HG02973 (cell line): ENCODE data around the gene MOGAT1.
"Not testable (repeated sequence)": the region's sequence is repeated elsewhere in the genome, so short reads cannot be mapped to it uniquely, and the experiment has no call there.

Experiments
- ATAC-seq: cut with Tn5 transposase; IDR thresholded peaks from one replicate; pipeline ENCODE4 v1.9.1; 2021; ENCODE audit warnings: moderate library complexity; ENCODE audit not compliant: unreplicated experiment

The MOGAT1 gene

DNA sequence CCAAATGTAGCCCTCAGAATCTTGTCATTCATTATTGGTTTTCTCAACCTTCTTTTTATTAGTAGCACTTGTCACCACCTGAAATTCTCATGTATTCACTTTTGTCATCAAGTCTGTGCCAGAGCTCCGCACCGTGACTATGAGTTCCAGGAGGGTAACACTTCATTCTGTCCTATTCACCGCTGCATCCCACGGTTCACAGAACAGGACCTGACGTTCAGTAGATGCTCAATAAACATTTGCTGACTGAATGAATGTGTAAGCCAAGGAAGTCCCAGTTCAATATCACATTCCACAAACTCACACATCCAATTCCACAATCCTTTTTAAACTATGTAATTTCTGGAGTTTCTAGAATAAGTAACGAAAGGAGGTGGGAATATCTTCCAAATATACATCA, 65.5 kb downstream of the MOGAT1 start:
- ATAC-seq, result no peak

DNA sequence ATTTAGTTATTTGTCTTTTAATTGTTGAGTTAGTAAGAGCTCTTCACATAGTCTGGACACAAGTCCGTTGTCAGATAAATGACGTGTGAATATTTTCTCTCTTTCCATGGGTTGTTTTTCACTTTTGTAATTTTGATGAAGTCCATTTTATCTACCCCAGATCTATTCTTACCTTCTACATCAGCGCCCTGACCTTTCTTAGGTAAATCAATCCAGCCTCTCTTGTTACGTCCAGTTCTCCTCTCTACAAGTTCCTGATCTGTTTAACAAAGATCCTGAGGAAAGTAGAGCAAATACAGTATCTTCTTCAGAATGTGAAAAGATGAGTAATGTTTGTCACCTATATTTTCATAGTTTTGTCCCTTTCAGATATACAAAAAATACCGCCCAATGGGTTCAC, 66.9 kb downstream of the MOGAT1 start:
- ATAC-seq, result no peak

GRCh38 chr2:222738809-222739208, 67.4 kb downstream of the MOGAT1 start:
- no peak for ATAC-seq

GRCh38 chr2:222739939-222740338, 68.5 kb downstream of the MOGAT1 start:
- ATAC-seq, result no peak

- ATAC-seq, result no peak
Measured at GRCh38 chr2:222743251-222743812, 71.9 kb downstream of the MOGAT1 start.

DNA sequence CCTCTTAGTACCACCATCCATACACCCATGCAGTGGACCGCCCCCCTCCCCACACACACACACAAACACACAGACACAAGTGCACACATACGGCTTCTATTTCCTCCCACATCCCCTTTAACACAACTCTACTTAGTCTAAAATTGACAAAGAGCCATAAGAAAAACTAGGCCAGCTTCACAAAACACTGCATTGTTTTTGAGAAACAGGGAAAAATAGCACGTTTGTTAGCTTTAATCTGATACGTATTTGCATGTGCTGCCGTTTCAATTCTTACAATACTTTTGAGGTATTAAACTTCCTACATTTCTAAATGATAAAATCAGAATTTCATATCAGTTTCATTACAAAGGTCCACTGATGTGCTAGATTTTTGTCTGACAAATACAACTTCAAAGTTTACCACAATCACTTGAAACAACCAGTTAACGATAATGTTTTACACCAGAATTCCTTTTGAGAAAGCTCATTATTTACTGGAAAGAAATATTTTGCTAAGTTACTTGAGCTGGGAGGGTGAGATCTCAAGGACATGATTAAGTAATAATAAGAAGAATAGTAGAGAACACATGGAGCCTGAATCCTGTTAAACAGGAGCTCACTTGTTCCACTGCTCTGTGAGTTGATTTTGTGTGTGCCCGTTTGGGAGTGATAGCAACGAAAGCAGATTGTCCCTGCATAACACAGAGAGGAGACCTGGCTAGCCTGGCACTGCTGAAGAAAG, 74.5 kb downstream of the MOGAT1 start:
- no peak for ATAC-seq

DNA sequence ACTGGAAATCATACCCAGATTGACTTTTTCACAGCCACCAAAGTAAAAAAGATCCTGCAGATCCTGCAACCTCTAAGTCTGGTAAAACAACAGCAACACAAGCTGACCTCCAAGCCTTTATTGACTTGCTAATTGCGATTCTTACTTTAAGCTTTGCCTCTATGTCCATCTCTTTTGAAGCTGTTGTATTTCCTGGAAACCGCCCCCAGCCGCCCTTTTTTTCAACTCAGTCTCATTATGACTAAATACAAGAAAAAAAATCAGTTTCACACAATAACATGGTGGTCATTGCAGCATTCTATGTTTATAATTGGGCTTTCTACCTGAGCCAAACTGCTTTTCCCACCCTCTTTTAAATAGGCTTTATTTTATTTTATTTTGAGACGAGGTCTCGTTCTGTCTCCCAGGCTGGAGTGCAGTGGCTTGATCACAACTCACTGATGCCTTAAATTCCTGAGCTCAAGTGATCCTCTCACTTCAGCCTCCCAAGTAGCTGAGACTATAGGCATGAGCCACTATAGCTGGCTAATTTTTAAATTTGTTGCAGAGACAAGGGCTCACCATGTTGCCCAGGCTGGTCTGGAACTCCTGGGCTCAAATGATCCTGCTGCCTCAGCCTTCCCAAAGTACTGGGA, 76.2 kb downstream of the MOGAT1 start:
- peak; percentile 81 for ATAC-seq

DNA sequence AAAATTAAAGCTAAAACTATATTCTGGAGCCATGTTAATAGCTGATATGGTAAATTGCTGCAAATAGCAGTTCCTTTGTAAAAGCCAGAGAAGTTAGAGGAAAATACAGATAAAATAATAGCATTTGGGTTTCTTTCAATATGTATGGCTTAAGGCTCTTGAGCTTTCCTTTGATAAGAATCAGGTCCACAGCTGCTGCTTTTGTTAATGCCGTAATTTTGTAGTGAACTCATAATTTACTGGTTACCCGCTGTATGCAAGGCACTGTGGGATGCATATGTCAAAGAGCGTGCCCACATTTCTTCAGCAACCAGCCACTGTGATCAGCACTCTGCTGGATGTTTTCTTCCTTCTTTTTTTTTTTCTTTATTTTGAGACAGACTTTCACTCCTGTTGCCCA, 79.1 kb downstream of the MOGAT1 start:
- no peak for ATAC-seq

- ATAC-seq, result peak; percentile 42
Measured at GRCh38 chr2:222751238-222751637, 79.8 kb downstream of the MOGAT1 start.

GRCh38 chr2:222751821-222752719, 80.6 kb downstream of the MOGAT1 start:
- no peak for ATAC-seq

DNA sequence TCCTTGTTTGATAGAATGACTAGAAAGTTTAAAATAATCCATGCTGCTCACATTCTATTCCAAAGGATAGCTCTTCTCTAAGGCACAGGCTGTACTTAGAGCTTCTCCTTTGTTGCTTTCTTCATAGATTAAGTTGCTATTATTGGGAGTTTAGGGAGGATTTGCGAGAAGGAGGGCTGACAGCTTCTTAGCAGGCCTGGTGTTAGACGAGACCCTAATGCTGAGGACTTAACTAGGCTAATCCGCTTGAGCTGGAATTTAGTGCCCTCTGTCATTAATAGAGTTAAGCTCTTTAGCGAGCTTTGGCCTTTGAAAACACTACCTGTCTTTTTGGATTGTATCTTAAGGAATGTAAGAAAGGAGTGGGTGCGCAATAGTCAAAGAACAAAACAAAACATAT, 81.3 kb downstream of the MOGAT1 start:
- no peak for ATAC-seq

DNA sequence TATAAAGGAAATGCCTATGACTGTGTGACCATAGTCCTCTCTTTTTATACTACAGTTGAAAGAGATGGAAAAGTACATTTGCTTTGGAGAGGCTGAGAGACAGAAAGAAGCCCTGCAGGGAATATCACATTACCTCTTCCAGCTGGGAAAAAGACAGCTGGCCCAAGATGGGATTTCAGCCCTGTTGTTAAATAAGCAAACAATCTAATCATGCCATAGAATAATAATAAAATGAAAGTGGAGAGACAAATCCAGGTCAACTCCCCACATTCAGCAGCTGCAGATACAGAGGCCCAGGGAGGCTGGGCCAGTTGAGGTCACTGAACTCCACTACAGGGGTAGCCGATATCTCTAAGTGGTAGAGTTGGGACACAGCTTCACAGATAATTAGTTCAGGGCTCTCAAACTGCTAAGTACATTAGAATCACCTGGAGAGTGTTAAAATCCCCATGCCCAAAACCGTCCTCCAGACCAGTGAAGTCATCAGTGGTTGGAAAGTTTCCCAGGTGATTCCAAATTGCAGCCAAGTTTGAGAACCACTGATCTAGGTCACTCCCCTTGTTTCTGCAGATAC, 81.9 kb downstream of the MOGAT1 start:
- no peak for ATAC-seq

DNA sequence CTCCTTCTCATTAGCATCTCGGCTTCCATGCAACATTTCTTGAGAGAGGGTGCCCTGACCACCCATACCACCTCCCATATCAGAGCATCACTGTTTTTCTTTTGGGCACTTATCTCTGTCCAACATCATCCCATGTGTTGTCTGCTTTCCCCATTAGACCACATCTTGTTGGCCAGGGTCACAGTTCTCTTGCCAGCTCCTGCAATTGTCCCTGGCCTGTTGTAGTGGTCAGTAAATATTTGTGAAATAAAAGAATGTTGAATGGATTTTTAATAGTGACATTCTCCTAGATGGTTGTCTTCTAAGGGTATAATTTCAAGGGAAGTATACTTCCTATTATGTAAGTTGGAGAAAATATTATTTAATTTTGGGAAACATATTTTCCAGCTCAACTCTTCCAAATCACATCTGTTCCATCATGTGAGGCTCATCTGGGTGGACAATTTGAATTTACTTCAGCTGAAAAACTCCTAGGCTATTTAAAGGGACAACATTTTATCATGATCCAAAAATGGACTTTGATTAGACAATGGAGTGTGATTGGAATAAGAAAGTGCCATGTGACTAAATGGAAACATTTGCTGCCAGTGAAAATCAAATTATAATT, 83.0 kb downstream of the MOGAT1 start:
- ATAC-seq, result no peak

- ATAC-seq, result not testable (repeated sequence)
Measured at GRCh38 chr2:222755593-222755992, 84.1 kb downstream of the MOGAT1 start.

- ATAC-seq, result no peak
Measured at GRCh38 chr2:222756362-222756831, 84.9 kb downstream of the MOGAT1 start.

GRCh38 chr2:222756951-222757650, 85.6 kb downstream of the MOGAT1 start:
- ATAC-seq, result no peak
